Measurements from ENCODE around the gene STIM2.
"Not testable (repeated sequence)": the region's sequence is repeated elsewhere in the genome, so short reads cannot be mapped to it uniquely, and the experiment has no call there.

The STIM2 gene

GRCh38 chr4:26860157-26860921 lies at the start of gene STIM2:
Gene STIM2 (plus strand): TSS chr4:26860841.
- DNase-seq, result peak; percentile 98

- not testable (repeated sequence) for DNase-seq
Observed at GRCh38 chr4:26811571-26811970, 49.1 kb upstream of the STIM2 start.

GRCh38 chr4:26812049-26812714 lies 48.5 kb upstream of the STIM2 start:
- no peak for DNase-seq

DNA sequence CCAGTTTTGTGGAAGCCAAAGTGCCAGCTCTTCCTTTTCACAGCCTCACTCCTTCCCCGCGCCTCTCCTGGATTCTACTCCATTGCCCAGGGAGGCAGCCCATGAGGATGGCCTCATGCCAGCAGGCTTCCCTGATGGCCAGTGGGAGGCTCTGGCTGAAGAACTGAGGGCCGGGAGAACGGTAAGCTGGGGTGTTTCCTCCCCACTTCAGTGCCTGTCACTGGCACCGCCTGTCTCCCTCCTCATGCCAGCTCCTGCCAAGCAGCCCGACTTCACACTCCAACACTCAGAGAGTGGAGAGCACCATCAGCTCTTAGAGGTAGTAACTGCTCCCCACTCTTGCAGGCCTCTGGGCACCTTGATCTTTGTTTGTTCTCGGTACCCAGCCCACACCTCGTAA lies 46.9 kb upstream of the STIM2 start:
- DNase-seq, result no peak

DNA sequence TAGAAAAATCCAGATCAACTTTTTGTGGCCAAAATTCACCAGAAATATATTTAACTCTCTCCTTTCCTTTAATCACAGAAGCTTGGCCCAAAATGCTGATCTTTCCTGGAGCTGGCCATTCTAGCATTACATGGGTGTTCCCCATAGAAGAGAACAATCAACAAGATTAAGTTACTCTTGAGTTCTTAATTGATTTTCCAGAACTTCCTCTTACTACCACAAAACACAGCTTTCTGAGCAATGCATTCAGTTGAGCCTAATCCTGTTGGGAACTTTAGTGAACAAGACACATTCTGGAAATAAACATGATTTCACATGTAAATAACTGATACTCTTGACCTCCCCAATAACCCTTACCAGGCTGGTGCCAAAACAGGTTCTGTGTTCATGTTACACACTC lies 45.4 kb upstream of the STIM2 start:
- DNase-seq, result no peak

DNA sequence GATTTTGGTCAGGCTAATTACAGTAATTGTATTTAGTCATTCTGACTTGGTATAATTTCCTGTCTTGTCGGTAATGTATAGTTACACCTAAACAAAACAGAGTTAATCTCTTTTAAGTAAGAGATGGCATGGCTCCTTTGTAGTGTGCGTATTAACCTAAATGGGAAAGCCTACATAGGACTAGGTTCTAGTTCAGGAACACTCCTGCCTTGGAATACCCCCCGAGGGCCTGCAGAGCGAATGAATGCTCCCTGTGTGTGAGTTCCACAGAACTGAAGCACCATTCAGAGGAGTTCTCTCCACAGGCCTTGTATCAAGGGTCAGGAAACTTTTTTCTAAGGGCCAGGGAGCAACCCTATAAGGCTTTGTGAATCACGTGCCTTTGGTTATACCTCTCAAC lies 44.9 kb upstream of the STIM2 start:
- DNase-seq, result no peak

- no peak for DNase-seq
Observed at GRCh38 chr4:26819026-26819425, 41.6 kb upstream of the STIM2 start.

- no peak for DNase-seq
Observed at GRCh38 chr4:26819478-26820095, 41.1 kb upstream of the STIM2 start.

GRCh38 chr4:26820346-26820745 lies 40.3 kb upstream of the STIM2 start:
- DNase-seq, result no peak

GRCh38 chr4:26821031-26821430 lies 39.6 kb upstream of the STIM2 start:
- DNase-seq, result no peak

DNA sequence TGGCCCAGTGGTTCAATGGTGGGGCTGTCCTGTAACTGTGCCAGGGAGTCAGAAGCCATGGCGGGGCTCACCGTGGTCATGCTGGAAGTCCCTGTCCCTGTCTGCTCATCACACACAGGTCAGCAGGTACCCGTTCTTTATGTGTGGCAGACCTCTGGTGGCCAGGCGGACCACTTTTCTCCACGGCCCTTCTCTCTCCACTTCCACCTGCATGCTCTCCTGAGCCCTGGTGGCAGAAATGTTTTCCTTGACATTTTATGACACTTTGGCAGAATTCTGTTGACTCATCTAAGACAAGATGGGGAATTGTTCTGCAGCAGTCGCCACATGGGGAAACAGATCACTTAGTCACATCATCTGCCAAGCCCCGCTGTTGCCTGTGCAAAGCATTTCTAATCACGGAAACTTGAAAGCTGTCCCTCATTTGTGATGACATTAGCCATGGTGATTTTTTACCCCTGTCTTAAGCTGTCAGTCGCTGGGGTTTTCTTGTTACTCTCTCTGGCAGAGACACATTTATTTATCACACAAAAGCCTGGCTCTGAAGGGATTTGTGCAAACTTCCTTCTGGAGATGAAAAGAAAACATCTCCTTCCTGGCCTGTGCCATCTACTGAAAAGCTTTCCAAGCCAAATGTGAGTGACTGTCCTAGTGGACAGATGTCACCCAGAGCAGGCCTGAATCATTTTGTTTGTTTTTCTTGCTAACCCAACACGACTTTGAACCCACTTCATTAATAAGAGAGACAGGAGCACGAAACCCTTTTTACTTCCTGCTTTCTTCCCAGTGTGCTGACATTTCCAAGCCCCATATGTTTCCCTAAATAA lies 38.8 kb upstream of the STIM2 start:
- peak; percentile 21 for DNase-seq

GRCh38 chr4:26822546-26822945 lies 38.1 kb upstream of the STIM2 start:
- no peak for DNase-seq

GRCh38 chr4:26822974-26823373 lies 37.7 kb upstream of the STIM2 start:
- DNase-seq, result not testable (repeated sequence)

GRCh38 chr4:26823583-26823982 lies 37.1 kb upstream of the STIM2 start:
- DNase-seq, result no peak

GRCh38 chr4:26824667-26825066 lies 36.0 kb upstream of the STIM2 start:
- DNase-seq, result no peak

DNA sequence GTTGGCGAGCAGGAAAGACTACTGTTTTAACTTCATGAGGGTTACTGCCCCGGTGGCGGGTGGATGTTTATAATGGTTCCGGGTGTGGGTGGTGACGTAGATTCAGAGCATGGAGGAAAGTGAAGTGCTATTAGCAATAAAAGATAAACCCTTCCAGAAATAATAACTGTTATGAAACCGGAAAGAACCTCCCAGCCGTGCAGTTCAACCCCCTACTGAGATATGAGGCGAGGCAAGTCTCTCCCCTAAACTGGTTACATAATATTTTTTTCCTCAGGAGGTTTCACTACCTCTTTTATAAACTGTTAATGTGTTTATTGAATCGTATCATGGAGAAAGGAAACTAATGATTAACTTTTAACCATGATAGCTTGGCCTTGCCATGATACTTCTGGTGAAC lies 33.9 kb upstream of the STIM2 start:
- peak; percentile 77 for DNase-seq

- not testable (repeated sequence) for DNase-seq
Observed at GRCh38 chr4:26827336-26827735, 33.3 kb upstream of the STIM2 start.

DNA sequence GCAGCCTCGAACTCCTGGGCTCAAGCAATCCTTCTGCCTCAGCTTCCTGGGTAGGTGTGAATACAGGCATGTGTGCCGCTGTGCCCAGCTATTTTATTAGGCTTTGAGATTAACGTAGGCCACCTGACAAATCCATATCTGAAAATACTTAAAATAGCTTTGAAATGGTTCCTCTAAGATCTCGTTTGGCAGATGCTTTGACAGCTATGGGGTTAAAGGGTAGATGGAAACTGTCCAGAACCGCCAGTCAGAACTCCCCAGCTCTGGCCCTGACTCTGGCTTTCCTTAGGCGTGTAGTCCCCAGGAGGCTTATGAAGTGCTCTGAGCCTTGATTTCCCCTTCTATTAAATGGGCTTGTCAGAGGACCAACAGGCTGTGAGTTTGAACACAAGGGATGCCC lies 32.8 kb upstream of the STIM2 start:
- no peak for DNase-seq

DNA sequence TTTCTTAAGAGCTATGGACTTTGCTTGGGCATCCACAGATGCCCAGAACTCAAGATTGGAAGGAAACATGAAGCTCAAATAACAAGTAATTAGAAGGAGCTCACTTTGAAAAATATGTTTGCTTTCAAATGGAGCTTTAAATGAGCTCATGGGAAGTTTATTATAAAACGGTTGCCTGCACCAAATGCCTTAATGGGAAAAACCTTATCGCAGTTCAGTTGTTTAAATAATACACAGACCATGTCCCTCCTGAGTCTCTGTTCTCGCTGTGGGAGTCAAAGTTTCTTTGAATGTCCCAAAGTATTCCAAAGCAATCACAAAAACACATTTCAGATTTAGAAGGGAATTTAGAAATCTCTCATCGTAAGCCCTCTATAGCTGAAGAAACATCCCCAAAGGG lies 31.6 kb upstream of the STIM2 start:
- DNase-seq, result no peak

DNA sequence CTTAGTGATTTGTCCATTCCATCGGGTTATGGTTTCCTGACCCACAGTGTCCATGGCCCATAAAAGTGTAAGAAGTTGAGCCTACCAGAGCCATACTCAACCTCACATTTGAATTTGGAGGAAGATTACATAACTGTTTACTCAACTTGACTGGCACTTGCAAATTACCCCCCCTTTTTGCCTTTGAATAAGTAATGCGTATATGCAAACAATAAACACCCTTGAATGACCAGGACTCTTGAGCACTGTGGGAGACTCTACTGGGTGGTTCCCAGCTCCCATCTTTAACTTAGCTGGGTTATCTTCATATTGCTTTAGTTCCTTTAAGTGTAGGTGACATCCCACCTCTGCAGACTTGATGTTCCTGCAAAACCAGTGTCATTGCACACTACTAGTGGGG lies 30.6 kb upstream of the STIM2 start:
- DNase-seq, result no peak

DNA sequence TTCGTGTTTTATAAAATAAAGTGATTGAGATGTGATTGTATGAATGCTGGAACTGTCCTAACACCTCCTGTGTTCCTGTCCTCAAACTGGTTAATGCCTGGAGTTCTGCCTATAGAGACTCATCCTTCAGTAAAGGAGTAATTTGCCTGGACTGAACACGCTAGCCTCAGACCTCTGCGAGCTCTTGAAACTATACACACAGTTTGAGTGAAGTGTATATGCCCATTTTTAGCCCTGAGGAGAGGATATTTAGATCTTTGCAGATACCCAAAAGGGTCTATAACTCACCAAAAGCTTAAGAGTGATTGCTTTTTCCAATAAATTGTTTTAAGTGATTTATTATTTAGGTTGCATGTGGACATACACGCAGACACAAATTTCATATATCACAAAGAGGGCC lies 29.9 kb upstream of the STIM2 start:
- no peak for DNase-seq

GRCh38 chr4:26836539-26836938 lies 24.1 kb upstream of the STIM2 start:
- DNase-seq, result no peak

Data from CD4-positive, alpha-beta T cell treated with Interferon gamma for 1 hour (primary cell).